Hepatocyte (in vitro differentiated cells): ENCODE results near the gene VCL.

ENCODE experiments used
- EZH2 ChIP-seq: fragments of 200-600 bp; sonication (generic); IDR thresholded peaks from 2 replicates; pipeline ENCODE4 v1.6.1; 2016; ENCODE audit warnings: antibody characterized with exemption, mild to moderate bottlenecking, borderline replicate concordance
- EZH2phosphoT487 ChIP-seq: fragments of 200-600 bp; sonication (generic); IDR thresholded peaks from one replicate; pipeline ENCODE4 v1.6.1; 2018; ENCODE audit warnings: antibody characterized with exemption, mild to moderate bottlenecking, low read depth, moderate library complexity; ENCODE audit not compliant: unreplicated experiment, severe bottlenecking
- TF ChIP-seq, protein P1 (sequence below): fragments of 200-600 bp; sonication (generic); IDR thresholded peaks from 2 replicates; pipeline ENCODE4 v1.5.1; 2016; ENCODE audit warnings: antibody characterized with exemption, mild to moderate bottlenecking; ENCODE audit not compliant: poor library complexity

DNA sequence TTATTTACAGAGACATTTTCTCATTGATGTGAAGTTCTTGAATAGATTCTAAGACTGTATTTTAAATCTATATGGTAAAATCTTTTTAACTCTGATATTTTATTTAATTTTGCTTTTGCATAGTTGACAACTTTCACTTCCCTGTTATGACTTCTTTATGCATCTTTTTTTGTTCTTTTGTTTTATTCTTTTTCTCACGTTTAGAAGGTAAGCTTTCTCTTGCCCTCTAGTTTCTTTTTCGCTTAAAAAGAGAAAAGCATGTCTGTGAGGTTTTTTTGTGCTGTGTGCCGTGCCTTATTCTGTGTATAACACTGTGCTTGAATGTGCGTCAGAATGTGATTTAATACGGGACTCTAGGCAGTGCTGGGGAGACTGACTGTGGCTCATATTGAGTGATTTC, 78.0 kb downstream of the VCL start:
- TF ChIP-seq, protein P1, sequence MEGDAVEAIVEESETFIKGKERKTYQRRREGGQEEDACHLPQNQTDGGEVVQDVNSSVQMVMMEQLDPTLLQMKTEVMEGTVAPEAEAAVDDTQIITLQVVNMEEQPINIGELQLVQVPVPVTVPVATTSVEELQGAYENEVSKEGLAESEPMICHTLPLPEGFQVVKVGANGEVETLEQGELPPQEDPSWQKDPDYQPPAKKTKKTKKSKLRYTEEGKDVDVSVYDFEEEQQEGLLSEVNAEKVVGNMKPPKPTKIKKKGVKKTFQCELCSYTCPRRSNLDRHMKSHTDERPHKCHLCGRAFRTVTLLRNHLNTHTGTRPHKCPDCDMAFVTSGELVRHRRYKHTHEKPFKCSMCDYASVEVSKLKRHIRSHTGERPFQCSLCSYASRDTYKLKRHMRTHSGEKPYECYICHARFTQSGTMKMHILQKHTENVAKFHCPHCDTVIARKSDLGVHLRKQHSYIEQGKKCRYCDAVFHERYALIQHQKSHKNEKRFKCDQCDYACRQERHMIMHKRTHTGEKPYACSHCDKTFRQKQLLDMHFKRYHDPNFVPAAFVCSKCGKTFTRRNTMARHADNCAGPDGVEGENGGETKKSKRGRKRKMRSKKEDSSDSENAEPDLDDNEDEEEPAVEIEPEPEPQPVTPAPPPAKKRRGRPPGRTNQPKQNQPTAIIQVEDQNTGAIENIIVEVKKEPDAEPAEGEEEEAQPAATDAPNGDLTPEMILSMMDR = no peak
- TF ChIP-seq EZH2 (no peak), EZH2phosphoT487 (no peak)
